ENCODE results near the gene CYP19A1. TPM values are rescaled to one million over a fixed set of nuclear protein-coding genes. Genes with fewer than 3 reads are reported as not detected.

CYP19A1 gene
- total RNA-seq, 1 experiment from 2014 or later: 0.94 TPM

- CTCF ChIA-PET: no interaction called here
- no TSS peak for BruUV-seq (replicated peaks)
- Histone ChIP-seq H3K79me2 (ENCODE audit: low read depth) (no peaks in the 10 kb centered on the region), H3F3A (ENCODE audit: insufficient read depth, low read depth) (no peaks in the 10 kb centered on the region), H2AFZ (no peak overlapping the region), H3K9me3 (ENCODE audit: insufficient read depth, low read depth) (no peaks in the 10 kb centered on the region), H3K4me1 (replicated peaks; ENCODE audit: insufficient read depth) (no peaks in the 10 kb centered on the region), H3K27ac (no peak overlapping the region), H4K20me1 (ENCODE audit: insufficient read depth) (no peaks in the 10 kb centered on the region), H3K4me3 (no peak overlapping the region), H3K4me2 (no peak overlapping the region), H3K27me3 (ENCODE audit: insufficient read depth, low read depth) (no peaks in the 10 kb centered on the region), H3K36me3 (ENCODE audit: low read depth) (no peaks in the 10 kb centered on the region), H3K9me2 (ENCODE audit: insufficient read depth) (no peaks in the 10 kb centered on the region)
- POLR2A ChIA-PET (ENCODE audit: unreplicated experiment): no interaction called here
- no peak for DNase-seq
- intact Hi-C loops (cut with micrococcal nuclease; ENCODE audit: unreplicated experiment): no loop called here
- TF ChIP-seq EZH2 (IDR thresholded peaks at IDR 0.05; ENCODE audit: low read depth): no peak
- no peak for TF ChIP-seq CTCF (conservative IDR thresholded peaks at IDR 0.05)
These were observed 38.8 kb upstream of the CYP19A1 start for GRCh38 chr15:51377038-51377786.

GRCh38 chr15:51375966-51376640 is 37.7 kb upstream of the CYP19A1 start:
- CTCF ChIA-PET: no interaction called here
- Histone ChIP-seq H3K27me3 (ENCODE audit: insufficient read depth, low read depth) (no peaks in the 10 kb centered on the region), H3K27ac (no peak overlapping the region), H3K4me3 (no peak overlapping the region), H3K36me3 (ENCODE audit: low read depth) (no peaks in the 10 kb centered on the region), H4K20me1 (ENCODE audit: insufficient read depth) (no peaks in the 10 kb centered on the region), H3K9me3 (ENCODE audit: insufficient read depth, low read depth) (no peaks in the 10 kb centered on the region), H3K79me2 (ENCODE audit: low read depth) (no peaks in the 10 kb centered on the region), H3K4me1 (replicated peaks; ENCODE audit: insufficient read depth) (no peaks in the 10 kb centered on the region), H3K9me2 (ENCODE audit: insufficient read depth) (no peaks in the 10 kb centered on the region), H2AFZ (no peak overlapping the region), H3K4me2 (no peak overlapping the region), H3F3A (ENCODE audit: insufficient read depth, low read depth) (no peaks in the 10 kb centered on the region)
- no TSS peak for BruUV-seq (replicated peaks)
- POLR2A ChIA-PET (ENCODE audit: unreplicated experiment): interaction anchor here (0.5 kb wide), 1 partner anchor 192 kb away, joined by 6 read pairs; no protein-coding TSS in a partner anchor
- TF ChIP-seq CTCF (conservative IDR thresholded peaks at IDR 0.05) (no peak), EZH2 (IDR thresholded peaks at IDR 0.05; ENCODE audit: low read depth) (no peak)
- intact Hi-C loops (cut with micrococcal nuclease; ENCODE audit: unreplicated experiment): no loop called here
- DNase-seq: no peak

GRCh38 chr15:51374131-51374530 is 35.7 kb upstream of the CYP19A1 start:
- H3K27me3 ChIP-seq (ENCODE audit: insufficient read depth, low read depth): no peaks in the 10 kb centered on the region
- TF ChIP-seq CTCF (conservative IDR thresholded peaks at IDR 0.05) (no peak), EZH2 (IDR thresholded peaks at IDR 0.05; ENCODE audit: low read depth) (no peak)
- no peaks in the 10 kb centered on the region for H3K9me3 ChIP-seq (ENCODE audit: insufficient read depth, low read depth)
- no peaks in the 10 kb centered on the region for H3K79me2 ChIP-seq (ENCODE audit: low read depth)
- CTCF ChIA-PET: interaction anchor here (0.7 kb wide), 1 partner anchor 604 kb away, joined by 8 read pairs; no protein-coding TSS in a partner anchor
- no peak overlapping the region for H3K4me3 ChIP-seq
- BruUV-seq (replicated peaks): no TSS peak
- H3F3A ChIP-seq (ENCODE audit: insufficient read depth, low read depth): no peaks in the 10 kb centered on the region
- no peak for DNase-seq
- no peaks in the 10 kb centered on the region for H3K9me2 ChIP-seq (ENCODE audit: insufficient read depth)
- POLR2A ChIA-PET (ENCODE audit: unreplicated experiment): no interaction called here
- no peak overlapping the region for H2AFZ ChIP-seq
- H3K36me3 ChIP-seq (ENCODE audit: low read depth): no peaks in the 10 kb centered on the region
- no peaks in the 10 kb centered on the region for H4K20me1 ChIP-seq (ENCODE audit: insufficient read depth)
- H3K4me2 ChIP-seq: no peak overlapping the region
- no peak overlapping the region for H3K27ac ChIP-seq
- intact Hi-C loops (cut with micrococcal nuclease; ENCODE audit: unreplicated experiment): no loop called here
- H3K4me1 ChIP-seq (replicated peaks; ENCODE audit: insufficient read depth): peaks cover 6% of the 10 kb centered on the region

Measured in PC-9 (cell line).